ENCODE measurements around the gene SLC39A5. TPM values are rescaled to one million over a fixed set of nuclear protein-coding genes. Genes with fewer than 3 reads are reported as not detected.

The SLC39A5 gene, protein sequence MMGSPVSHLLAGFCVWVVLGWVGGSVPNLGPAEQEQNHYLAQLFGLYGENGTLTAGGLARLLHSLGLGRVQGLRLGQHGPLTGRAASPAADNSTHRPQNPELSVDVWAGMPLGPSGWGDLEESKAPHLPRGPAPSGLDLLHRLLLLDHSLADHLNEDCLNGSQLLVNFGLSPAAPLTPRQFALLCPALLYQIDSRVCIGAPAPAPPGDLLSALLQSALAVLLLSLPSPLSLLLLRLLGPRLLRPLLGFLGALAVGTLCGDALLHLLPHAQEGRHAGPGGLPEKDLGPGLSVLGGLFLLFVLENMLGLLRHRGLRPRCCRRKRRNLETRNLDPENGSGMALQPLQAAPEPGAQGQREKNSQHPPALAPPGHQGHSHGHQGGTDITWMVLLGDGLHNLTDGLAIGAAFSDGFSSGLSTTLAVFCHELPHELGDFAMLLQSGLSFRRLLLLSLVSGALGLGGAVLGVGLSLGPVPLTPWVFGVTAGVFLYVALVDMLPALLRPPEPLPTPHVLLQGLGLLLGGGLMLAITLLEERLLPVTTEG
- 62.9 and 65.2 TPM in 2 replicates for total RNA-seq
- long read RNA-seq, transcript SLC39A5-201 (11 exons, 2,031 nt), result major isoform, 18 of 42 reads
- long read RNA-seq, partial matches to known transcripts, result 7 of 42 reads
- long read RNA-seq, other reads (novel, unspliced or antisense), result 17 of 42 reads

DNA sequence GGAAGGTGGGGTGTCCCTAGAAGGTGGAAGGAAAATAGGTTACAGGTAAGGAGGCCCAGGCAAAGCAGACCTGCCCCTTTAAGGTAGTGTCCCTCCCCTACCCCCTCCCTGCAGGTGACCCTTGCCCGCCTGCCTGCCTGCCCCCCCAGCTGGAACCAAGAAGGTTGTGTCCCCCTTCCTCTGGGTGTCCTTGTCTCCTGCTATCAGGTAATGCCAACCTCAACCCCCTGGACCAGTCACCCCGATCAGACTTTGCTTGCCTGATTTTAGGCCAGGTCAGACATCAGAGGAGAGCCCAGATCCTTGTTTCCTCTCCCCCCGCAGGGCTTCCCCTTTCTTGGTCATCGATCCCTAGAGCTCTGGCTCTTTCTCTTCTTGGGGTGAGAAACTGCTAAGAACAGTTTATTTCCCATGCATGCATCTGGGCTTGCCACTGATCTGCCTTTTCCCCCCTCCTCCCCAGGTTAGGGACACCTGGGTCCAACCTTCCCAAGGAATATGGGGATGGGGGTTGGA, at the start of gene SLC39A5:
SLC39A5 (plus strand) TSS at position 136 of the 516 bp plus-strand sequence. CDS start 1,224 bp downstream, outside the sequence.
- TF ChIP-seq, protein P1, sequence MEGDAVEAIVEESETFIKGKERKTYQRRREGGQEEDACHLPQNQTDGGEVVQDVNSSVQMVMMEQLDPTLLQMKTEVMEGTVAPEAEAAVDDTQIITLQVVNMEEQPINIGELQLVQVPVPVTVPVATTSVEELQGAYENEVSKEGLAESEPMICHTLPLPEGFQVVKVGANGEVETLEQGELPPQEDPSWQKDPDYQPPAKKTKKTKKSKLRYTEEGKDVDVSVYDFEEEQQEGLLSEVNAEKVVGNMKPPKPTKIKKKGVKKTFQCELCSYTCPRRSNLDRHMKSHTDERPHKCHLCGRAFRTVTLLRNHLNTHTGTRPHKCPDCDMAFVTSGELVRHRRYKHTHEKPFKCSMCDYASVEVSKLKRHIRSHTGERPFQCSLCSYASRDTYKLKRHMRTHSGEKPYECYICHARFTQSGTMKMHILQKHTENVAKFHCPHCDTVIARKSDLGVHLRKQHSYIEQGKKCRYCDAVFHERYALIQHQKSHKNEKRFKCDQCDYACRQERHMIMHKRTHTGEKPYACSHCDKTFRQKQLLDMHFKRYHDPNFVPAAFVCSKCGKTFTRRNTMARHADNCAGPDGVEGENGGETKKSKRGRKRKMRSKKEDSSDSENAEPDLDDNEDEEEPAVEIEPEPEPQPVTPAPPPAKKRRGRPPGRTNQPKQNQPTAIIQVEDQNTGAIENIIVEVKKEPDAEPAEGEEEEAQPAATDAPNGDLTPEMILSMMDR (IDR thresholded peaks at IDR 0.05; ENCODE audit: unreplicated experiment), result no peak
- Mint-ChIP-seq H3K36me3 (ENCODE audit: insufficient read depth) (peaks cover 4% of the 10 kb centered on the region), H3K4me3 (ENCODE audit: low read depth) (peak within 1 kb of the TSS; percentile 68), H3K27ac (peak within 1 kb of the TSS; percentile 95), H3K9me3 (ENCODE audit: low read depth) (no peaks in the 10 kb centered on the region), H3K4me1 (ENCODE audit: low read depth) (peaks cover 32% of the 10 kb centered on the region), H3K27me3 (no peaks in the 10 kb centered on the region)
- DNase-seq (ENCODE audit: low spot score, unreplicated experiment), result no peak

DNA sequence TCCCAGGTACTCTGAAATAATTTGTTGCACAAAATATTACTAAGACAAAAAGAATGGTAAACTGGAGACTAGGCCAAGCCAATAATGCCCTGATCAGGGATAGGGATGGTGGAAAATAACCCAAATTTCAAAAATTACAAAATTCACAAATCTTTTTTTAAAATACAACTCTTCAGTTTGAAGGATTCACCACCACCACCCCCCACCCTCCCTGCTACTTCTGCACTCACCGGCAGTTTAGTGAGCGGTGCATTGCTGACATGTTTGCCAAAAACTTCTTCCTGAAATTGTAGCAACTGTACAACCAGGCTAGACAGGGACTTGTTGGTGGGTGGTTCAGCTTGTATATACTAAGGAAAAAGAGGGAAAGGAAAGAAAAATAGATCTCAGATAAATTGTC, 42.9 kb upstream of the SLC39A5 start:
- TF ChIP-seq, protein P1 (IDR thresholded peaks at IDR 0.05; ENCODE audit: unreplicated experiment), result no peak
- H3K4me3 Mint-ChIP-seq (ENCODE audit: low read depth), result no peak overlapping the region
- no peak for DNase-seq (ENCODE audit: low spot score, unreplicated experiment)
- no peaks in the 10 kb centered on the region for H3K27me3 Mint-ChIP-seq
- no peak overlapping the region for H3K27ac Mint-ChIP-seq
- peaks cover 8% of the 10 kb centered on the region for H3K36me3 Mint-ChIP-seq (ENCODE audit: insufficient read depth)
- H3K9me3 Mint-ChIP-seq (ENCODE audit: low read depth), result no peaks in the 10 kb centered on the region
- H3K4me1 Mint-ChIP-seq (ENCODE audit: low read depth), result peaks cover 14% of the 10 kb centered on the region

DNA sequence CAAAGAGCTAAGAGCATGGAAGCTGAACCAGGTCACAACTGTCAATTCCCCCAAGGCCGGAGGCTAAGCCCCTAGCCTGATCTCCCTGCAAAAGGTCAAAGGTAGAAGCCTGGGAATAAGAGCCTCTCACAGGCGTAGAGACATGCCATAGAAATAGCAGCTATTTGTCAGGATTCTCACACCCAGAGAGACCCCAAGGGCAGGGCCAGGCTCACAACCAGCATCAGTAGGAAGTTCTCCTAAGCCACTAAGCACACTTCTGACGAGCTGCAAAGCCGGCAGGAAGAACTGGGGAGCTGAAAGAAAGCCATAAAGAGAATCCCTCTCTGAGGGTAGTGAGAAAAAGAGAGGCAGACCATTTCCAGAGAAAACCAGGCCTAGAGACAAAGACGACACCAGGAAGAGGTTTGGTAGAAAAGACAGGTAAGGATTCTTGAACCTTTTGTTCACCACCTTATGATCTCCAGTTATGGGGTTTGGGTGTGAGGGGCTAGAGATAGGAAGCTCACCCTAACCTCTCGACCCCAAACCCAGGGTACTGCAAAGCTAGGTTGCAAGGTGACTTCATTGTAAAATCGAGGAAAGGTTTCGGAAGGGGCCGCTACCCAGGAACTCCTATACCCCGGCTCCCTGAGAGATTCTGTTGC, 41.6 kb upstream of the SLC39A5 start:
- H3K9me3 Mint-ChIP-seq (ENCODE audit: low read depth), result no peaks in the 10 kb centered on the region
- H3K36me3 Mint-ChIP-seq (ENCODE audit: insufficient read depth), result peaks cover 9% of the 10 kb centered on the region
- TF ChIP-seq, protein P1 (IDR thresholded peaks at IDR 0.05; ENCODE audit: unreplicated experiment), result no peak
- H3K4me1 Mint-ChIP-seq (ENCODE audit: low read depth), result peaks cover 17% of the 10 kb centered on the region
- H3K27me3 Mint-ChIP-seq, result no peaks in the 10 kb centered on the region
- peak overlapping the region; percentile 83 for H3K4me3 Mint-ChIP-seq (ENCODE audit: low read depth)
- DNase-seq (ENCODE audit: low spot score, unreplicated experiment), result no peak
- H3K27ac Mint-ChIP-seq, result peak overlapping the region; percentile 96

DNA sequence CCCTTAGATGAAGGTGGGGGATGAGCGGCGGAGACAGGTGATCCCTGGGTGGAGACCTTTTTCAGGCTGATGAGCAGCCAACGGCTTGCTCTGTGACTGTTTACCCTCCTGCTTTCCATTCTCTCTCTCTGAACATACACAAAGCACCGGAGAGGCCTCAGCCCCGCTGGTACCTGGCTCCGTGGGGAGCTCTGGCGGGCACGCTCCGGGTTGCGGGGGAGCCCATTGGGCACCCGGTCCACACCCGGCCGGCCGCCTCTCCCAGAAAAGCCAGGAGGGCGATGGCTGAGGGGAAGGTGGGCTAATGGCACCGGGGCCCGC, 41.1 kb upstream of the SLC39A5 start:
- Mint-ChIP-seq H3K4me1 (ENCODE audit: low read depth) (peaks cover 17% of the 10 kb centered on the region), H3K27me3 (no peaks in the 10 kb centered on the region), H3K36me3 (ENCODE audit: insufficient read depth) (peaks cover 9% of the 10 kb centered on the region), H3K9me3 (ENCODE audit: low read depth) (no peaks in the 10 kb centered on the region), H3K27ac (peak overlapping the region; percentile 96), H3K4me3 (ENCODE audit: low read depth) (peak overlapping the region; percentile 83)
- no peak for DNase-seq (ENCODE audit: low spot score, unreplicated experiment)
- TF ChIP-seq, protein P1 (IDR thresholded peaks at IDR 0.05; ENCODE audit: unreplicated experiment), result no peak

Measured in progenitor cell of endocrine pancreas (in vitro differentiated cells).